Fibroblast of skin of left quadriceps (primary cell): Measurements from ENCODE around the gene NELL1.

ENCODE experiments used
- DNase-seq, 2 experiments: peaks; one replicate each; pipeline ENCODE4 v3.0.0-alpha.2; 2013; ENCODE audit warnings: low read depth in 2 of 2

The NELL1 gene

DNA sequence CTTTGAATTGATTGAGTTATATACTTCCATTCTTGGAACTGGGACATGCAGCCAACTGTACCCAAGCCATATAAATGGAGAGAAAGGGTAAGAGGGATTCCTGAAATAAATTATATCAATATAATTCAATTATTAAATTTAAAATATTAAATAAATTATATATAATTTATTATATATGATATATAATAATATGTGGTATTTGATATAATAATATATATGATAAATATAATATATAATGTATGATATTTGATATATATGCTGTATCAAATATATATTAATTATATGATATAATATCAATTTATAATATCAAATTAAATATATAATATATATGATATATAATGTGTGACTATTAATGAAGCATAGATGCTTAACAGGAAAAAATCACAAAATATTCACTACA lies 677.0 kb downstream of the NELL1 start:
- DNase-seq, result no peak

GRCh38 chr11:21350613-21351012 lies 681.2 kb downstream of the NELL1 start:
- no peak for DNase-seq

DNA sequence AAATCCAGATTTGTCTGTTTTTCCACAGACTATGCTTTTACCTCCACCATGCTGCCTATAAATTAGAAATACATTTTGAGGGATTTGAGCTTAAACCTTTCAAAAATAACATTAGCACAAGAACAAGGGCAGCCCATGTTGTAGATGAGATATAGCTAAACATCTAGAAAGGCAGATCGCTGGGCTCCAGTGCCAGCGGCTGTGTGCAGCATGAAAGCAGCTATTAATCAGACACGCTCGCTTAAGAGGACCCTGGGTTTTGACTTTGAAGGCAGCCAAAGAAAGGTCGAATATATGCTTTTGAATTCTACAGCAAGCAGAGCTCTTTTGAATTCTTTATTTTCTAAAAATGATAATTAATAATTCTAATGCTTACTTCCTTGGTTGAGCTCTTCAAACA lies 684.0 kb downstream of the NELL1 start:
- DNase-seq, result no peak

DNA sequence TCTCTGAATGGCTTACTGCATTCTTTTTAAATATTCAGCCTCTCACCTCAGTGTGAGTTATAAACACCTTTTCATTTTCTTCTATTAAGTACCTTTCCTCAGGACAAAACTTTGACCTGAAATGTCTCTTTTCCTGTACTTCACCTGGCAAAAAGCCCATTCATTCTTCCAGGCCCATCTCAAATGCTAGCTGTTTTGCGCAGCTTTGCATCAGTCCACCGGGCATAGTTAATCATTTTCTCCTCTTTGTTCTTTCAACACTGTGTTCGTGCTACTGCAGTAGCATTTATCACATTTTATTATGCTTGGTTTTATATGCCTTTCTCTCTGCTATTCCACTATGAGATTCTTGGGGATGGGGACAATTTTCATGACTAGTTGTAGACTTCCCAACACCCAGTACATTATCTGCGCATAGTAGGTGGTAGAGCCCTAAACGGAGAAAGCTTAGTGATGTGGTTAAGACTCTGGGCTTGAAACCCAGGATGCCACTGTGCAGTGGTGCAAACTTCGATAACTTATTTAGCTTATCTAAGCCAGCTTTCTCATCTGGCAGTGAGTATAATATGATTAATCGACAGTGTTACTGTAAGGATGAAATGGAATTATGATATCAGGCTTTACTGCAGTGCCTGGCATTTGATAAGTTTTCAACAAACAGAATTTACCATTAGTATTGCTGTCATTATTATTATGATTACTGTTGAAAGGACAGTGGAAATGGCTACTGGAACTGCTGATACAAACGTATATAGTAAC lies 695.7 kb downstream of the NELL1 start:
- DNase-seq, result no peak

- no peak for DNase-seq
Measured at GRCh38 chr11:21369947-21370346, 700.6 kb downstream of the NELL1 start.

DNA sequence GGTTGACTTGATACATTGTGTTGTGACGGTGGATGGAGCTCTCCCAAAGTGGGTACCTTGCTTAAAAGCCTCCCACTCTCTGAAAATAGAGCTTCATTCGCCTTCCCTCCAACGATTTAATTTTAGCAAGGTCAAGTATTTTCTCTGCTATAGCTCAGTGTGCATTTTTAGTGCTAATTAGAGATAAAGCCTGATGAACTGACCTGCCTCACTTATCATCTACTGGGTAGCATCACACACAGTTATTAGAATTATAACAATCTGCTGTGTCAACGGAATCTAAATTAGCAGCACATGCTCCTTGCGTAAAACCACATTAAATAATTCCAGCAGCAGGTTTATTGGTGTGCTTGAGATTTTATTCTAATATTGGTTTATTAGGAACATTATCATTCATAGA lies 701.7 kb downstream of the NELL1 start:
- no peak for DNase-seq

DNA sequence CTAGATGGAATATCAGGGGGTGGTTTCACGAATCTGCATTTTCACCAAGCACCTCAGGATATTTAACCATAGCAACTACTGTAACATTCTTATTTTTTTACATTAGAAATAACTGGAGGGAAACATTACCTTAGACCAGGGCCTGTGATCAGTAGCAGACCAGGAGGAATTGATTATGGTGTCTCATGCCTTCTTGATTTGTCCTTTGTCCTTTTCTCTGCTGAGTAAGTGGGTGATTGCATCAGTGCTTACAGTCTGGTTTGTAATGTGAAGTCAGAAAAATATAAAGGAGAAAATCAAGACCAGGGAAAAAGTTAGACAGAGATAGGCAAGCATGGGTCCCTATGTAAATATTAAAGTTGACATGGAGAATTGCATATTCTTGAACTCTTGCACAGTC lies 703.3 kb downstream of the NELL1 start:
- no peak for DNase-seq

- no peak for DNase-seq
Measured at GRCh38 chr11:21374376-21374775, 705.0 kb downstream of the NELL1 start.

GRCh38 chr11:21385669-21386440 lies 716.5 kb downstream of the NELL1 start:
- DNase-seq, result no peak

GRCh38 chr11:21390430-21390829 lies 721.0 kb downstream of the NELL1 start:
- no peak for DNase-seq

GRCh38 chr11:21396342-21397008 lies 727.1 kb downstream of the NELL1 start:
- DNase-seq, result no peak

- DNase-seq, result no peak
Measured at GRCh38 chr11:21398195-21398594, 728.8 kb downstream of the NELL1 start.

GRCh38 chr11:21401496-21401895 lies 732.1 kb downstream of the NELL1 start:
- DNase-seq, result no peak

GRCh38 chr11:21402274-21402673 lies 732.9 kb downstream of the NELL1 start:
- no peak for DNase-seq

- DNase-seq, result no peak
Measured at GRCh38 chr11:21403069-21403468, 733.7 kb downstream of the NELL1 start.

GRCh38 chr11:21405422-21405821 lies 736.0 kb downstream of the NELL1 start:
- DNase-seq, result no peak

- no peak for DNase-seq
Measured at GRCh38 chr11:21410513-21410912, 741.1 kb downstream of the NELL1 start.

- no peak for DNase-seq
Measured at GRCh38 chr11:21411104-21411503, 741.7 kb downstream of the NELL1 start.

GRCh38 chr11:21411597-21411996 lies 742.2 kb downstream of the NELL1 start:
- no peak for DNase-seq

- DNase-seq, result no peak
Measured at GRCh38 chr11:21412652-21413383, 743.4 kb downstream of the NELL1 start.

- no peak for DNase-seq
Measured at GRCh38 chr11:21414953-21415352, 745.6 kb downstream of the NELL1 start.

- no peak for DNase-seq
Measured at GRCh38 chr11:21415606-21416005, 746.2 kb downstream of the NELL1 start.
